GM21526 (cell line): ENCODE data around the gene TREH.

Experiments
- ATAC-seq: cut with Tn5 transposase; IDR thresholded peaks from one replicate; pipeline ENCODE4 v1.9.1; 2021; ENCODE audit warnings: moderate library complexity; ENCODE audit not compliant: unreplicated experiment, low FRiP score

The TREH gene

DNA sequence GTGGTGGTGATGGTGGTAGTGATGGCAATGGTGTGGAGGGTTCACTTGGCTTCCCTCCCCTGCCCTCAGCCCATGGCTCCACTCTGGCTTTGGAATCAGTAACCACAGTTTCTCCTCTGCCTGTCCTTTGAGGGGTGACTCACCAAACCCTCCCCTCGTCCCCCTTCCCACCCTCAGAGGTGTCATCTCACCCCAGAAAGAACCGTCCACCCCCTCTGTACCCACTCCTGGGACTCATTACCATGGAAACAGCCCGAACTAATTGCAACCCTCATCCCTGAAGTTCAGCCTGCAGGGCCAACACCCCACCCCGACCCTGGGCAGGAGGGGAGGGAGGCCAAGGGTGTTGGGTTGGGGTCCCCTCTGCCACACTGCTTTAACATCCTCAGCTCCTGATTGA lies 45.5 kb downstream of the TREH start:
- ATAC-seq, result no peak

DNA sequence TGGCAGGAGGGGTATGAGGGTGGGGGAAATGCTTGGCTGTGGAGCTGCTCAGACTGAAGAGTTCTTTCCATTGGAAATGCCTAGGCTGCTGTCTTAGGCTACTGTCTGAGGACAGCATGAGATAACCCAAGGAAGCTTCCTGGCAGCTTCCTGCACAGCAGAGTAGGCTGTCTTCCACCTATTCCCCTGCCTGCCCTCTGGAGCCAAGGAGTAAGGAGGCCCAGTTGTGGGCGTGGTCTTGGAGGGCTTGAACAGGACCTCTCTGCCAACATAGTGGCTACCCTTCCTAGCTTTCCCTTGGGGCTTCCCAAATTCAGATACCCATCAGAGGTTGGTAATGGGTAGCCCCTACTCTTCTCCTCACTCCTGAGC lies 46.1 kb downstream of the TREH start:
- ATAC-seq, result no peak

DNA sequence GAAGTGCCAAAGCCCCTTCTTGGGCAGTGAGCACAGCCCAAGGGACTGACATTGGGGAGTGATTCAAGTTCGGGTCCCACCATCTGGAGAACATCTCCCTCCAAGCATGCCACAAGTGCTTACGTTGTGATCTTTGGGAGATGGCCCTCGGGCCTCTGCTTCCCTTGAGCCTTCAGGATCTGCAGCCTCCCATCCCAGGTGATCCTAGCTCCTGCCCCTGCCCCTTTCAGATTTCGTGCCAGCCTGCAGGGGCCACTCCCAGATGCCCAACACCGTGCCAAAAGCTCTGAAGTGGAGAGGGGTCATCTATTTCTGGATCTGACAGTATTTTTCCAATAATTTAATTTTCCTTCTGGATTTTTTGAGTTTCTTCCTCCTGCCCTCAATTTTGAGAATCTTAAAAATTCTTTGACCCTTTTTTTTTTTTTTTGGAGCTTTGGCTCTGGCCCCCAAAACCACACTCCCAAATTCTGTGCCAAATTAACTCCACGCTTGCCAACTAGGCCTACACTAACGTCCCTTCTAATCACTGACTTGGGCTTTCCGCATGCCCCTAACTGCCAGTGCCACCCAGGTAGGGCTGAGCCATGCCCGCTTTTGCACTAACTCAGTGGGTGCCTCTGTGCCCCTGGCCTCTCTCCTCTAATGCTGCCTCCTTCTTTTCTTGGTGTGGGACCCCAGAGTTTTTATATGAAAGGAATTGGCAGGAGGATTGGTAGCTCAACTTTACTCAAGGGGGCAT lies 46.7 kb downstream of the TREH start:
- ATAC-seq, result no peak

DNA sequence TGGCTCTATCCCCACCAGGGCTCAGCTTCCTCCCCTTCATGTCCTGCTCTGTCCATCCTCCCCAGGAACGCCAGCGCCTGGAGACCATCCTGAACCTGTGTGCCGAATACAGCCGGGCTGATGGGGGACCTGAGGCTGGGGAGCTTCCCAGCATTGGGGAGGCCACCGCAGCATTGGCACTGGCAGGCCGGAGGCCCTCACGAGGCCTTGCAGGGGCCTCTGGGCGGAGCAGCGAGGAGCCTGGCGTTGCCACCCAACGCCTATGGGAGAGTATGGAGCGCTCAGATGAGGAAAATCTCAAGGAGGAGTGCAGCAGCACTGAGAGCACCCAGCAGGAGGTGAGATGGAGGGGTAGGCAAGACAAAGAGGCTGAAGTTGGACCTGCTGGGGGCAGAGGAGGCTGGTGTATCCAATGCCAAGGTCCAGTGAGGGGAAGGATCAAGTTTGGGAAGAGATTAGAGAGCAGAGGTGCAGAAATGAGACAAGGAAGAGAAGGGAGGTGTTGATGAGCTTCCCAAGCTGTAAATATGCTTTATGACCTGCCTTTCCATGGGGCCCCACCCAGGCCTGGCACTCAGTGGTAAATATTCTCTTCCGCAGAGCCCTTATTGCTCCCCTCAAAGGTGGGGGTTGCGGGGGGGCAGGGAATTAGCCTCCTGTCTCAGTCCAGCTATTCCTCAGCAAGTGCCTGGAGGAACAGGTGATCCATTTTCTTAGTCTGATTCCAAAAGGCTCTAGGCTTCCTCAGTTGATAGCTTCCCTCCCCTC lies 48.1 kb downstream of the TREH start:
- no peak for ATAC-seq

DNA sequence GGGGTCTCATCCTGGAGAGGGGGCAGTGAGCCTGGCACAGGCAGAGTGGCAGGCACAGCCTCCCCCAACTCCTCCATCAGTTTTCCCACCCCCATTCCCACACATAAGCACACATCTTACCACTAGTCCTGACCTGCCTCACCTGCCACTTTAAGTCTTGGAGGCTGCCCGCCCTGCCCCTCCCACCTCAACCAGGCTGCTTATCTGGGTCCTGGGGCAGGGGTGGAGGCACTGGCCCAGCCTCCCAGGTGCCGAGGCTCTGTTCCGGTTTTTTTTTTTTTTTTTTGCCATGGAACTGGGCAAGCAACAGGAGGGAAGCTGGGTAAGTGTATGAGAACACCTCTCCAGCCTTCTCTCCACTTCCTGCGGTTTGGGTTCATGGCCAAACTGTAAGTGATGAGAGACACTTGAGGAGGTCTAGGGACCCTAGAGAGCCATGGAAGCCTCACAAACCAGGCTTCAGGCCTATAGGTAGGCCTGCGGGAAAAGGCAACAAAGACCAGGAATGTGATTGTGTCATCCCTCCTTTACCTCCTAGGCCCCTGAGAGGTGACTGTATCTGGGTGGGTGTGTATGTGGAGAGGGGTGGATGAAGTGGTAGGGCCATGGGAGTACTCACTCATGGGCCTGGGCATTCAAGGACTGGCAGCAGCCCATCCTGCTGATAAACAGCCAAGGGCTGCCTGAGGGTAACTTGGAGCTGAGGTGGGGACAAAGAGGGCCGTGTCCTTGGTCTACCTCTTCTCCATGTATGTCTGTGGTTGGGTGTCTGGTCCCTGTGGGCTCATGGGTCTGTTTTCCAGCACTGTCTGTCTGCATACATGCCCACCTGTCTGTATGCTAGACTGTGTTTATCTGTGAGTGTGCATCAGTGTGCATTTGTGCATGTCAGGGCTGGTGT lies 49.4 kb downstream of the TREH start:
- no peak for ATAC-seq

DNA sequence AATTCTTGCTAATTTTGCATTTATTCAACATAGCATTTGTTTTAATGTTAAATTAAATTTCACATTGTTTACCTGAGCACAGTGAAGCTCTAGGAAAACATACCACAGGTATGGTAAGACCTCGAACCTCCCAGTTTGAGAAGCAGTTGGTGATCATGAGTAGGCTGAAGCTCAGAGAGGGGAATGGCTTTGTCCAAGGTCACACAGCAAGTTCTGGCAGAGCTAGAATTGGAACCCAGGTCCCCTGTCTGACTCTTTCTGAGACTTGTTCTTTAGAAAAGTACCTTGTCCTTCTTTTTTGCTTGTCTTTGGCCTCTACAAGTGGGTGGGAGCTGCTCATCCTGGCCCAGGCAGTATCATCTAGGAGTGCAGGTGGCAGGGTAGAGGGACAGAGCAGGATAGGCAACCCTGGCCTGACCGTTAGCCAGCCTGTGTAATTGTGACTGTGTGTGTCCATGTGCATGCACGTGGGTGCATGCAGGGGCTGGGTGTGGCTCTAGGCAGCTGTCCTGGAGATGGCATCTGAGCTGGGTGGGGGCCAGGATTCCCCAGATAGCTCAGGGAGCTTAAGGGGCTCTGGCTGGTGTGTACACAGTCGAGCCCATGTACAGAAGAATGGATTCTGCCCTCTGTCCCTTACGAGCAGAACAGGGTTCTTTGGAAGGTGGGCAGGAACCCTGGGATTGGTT lies 50.4 kb downstream of the TREH start:
- no peak for ATAC-seq

DNA sequence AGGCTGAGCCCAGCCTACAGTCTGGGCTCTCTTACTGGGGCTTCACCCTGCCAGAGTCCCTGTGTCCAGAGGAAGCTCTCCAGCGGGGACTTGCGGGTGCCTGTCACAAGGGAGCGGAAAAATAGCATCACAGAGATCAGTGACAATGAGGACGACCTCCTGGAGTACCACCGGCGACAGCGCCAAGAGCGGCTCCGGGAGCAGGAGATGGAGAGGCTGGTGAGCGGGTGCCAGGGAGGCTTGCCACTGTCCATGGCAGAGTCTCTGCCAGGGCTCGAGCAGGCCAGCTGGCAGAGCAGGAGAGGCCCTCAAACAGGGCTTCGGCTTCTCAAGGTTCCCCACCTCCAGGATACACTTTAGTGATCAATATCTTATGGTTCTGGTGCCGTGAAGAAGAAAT lies 51.0 kb downstream of the TREH start:
- no peak for ATAC-seq

DNA sequence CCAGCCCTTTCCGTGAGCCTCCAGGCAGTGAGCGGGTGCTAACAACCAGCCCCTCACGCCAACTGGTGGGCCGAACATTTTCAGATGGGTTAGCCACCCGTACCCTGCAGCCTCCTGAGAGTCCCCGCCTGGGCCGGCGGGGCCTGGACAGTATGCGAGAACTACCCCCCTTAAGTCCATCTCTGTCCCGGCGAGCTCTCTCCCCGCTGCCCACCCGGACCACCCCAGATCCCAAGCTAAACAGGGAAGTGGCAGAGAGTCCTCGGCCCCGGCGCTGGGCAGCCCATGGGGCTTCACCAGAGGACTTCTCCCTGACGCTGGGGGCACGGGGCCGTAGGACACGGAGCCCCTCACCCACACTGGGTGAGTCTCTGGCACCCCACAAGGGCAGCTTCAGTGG lies 51.4 kb downstream of the TREH start:
- no peak for ATAC-seq

DNA sequence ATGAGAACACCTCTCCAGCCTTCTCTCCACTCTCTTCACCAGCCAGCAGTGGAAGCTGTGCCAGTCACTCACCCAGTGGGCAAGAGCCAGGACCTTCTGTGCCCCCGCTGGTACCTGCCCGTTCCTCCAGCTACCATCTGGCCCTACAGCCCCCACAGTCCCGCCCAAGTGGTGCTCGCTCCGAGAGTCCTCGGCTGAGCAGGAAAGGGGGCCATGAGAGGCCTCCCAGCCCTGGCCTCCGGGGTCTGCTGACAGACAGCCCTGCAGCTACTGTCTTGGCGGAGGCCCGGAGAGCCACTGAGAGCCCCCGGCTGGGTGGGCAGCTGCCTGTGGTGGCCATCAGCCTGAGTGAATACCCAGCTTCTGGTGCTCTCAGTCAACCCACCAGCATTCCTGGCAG lies 51.9 kb downstream of the TREH start:
- ATAC-seq, result no peak

DNA sequence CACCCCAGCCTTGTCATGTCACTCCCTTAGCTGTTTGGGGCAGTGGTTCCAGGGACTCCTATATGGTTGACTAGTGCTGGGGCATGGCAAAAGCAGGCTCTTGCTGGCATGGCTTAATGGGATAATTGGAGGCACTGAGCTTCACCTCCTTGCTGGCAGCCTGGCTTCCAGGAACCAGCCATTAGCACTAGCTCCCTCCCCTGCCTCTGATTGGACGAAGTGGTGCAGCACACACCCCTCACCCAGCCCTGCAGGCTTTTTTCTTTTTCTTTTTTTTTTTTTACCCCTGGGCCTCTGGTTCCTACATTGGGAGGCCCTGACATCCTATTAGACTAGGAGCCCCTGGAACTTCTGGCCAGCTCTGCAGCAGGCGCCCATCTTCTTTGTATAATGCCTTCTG lies 53.5 kb downstream of the TREH start:
- no peak for ATAC-seq

DNA sequence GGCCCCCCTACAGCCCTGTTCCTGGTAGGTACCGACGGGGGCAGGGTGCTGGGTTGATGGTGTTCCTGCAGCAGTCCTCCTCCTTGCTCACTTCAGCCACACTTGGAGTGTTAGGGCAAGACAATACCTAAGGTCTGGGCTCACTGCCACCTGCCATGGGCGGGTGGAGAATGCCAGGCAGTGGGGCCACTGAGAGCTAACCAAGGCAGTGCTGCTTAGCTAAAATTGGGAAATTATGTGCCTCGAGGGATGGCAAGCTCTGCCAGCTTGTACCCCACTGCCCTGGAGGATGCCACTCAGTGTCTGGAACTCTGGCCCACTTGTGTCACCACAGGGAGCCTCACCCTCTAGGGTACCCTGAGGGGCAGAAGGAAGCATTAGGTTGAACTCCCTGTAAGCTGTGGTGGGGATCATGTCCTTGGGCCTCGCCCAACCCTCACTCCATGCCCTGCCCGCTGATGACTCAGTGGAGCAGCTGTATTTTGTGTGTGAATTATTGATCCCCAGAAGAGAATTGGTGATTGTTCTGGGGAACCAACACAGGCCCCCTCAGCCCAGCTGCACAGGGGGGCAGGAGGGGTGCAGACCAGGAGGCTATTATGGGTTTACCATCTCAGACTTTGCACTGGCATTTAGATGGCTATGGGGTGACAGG lies 54.3 kb downstream of the TREH start:
- ATAC-seq, result no peak

DNA sequence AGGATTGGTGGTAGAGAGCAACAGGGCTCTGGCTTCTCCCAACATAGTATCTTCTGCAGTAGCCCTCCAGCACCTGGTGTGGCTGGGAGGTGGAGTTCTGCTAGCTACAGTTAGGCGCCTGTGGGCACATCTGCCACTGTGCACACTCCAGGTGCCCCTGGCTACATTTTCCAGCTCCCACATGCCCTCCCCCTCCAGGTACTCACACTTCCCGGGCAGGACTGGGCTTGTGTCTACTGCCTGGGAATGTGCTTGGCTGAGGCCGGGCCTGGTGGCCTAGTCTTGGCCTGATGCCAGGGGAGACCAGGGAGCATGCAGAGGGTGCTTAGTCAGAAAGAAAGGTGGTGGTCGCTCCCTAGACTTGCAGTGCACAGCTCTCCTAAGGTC lies 56.2 kb downstream of the TREH start:
- ATAC-seq, result no peak

DNA sequence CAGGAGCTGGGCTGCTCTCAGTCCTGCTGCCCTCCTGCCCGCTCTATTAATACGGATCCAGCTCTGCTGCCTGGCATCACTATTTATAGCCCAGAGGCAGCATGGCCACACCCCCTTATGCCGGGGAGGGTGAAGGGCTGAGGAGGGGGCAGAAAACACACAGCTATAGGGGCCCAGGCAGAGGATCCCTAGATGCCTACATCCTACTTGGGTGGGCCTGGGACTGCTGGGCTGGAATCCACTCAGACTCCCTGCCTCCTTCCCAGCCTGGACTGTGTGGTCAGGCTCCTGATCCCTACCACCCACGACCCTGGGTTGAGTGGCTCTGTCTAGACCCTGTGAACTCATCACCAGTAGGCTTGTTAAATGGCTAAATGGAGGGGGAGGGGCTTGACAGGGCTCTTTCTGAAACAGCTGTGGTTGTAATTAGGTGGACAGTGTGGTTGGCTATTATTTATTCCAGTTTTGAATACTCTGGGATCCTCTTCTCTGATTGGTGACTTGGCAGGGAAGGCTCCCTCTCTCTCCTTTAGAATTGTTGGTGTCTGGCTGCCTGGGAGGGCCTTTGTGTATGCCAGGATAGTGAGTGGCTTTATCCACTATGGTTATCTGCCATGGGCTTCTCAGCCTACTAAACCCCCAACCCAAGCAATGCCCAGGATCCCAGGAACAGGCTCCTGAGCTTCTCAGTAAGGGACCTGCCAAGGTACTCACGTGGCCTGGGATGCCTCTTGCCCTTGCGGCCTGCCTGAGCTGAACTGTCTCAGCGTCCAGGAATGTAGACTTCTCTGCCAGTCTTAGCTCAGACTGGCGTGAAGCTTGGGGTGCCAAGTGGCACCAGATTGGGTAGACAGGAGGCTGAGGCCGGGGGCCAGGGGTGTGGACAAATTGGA lies 56.8 kb downstream of the TREH start:
- no peak for ATAC-seq

DNA sequence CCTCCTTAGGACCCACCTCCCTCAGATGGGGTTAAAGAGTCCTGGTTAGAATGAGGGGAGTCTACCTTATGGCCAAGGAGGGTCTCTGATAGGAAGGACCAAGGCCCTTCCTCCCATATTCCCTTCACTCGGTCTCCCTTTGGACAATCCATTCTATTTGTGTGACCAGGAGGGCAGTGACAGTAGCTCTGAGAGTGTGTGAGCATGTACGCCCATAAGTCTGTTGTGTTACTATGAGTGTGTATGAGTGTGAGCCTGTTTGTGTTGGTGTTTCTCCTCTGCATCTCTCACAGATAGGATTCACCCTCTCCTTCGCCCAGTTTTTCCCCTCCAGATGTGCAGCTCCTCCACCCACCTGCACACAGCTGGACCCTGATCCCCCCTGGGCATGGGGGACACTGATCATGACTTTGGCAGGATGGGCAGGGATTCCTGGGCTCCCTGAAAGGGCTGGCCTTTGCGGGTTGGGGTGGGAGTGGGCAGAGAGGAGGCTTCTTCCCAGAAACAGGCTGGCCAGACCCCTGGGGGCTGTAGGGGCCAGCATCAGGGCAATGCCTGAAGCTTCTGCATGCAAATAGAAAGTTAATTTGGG lies 57.6 kb downstream of the TREH start:
- no peak for ATAC-seq

DNA sequence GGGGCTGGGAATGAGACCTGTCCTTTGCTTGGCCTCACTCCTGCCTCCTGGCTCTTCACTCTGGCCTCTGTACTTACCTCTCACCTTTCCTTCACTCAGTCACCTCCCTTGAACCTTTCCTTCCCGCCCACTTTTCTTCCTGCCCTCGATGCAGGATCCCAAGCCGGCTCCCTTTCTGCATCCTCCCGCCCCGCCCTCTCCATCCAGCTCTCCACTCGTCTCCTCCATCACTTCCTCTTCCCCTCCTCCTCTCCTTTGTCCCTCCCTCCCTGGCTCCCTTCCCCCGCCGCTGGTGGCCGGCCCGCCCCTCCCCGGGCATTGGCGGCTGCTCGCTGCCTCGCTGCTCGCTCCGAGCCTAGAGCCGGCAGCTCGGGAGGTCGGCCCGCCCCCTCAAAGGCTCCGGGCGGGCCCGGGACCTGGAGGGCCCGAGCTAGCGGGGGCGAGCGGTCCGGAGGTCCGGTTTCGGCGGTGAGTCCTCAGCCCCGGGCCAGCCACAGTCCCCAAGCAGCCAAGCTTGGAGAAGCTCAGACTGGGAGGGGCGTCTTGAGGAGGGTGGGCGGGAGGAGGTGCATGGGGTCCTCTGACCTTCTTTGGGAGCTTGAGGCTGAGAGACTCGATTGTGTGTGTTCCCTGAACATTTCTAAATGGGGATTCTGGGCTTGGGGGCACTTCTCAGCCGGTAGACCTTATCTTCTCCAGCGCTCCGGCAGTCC lies 58.2 kb downstream of the TREH start:
- no peak for ATAC-seq

DNA sequence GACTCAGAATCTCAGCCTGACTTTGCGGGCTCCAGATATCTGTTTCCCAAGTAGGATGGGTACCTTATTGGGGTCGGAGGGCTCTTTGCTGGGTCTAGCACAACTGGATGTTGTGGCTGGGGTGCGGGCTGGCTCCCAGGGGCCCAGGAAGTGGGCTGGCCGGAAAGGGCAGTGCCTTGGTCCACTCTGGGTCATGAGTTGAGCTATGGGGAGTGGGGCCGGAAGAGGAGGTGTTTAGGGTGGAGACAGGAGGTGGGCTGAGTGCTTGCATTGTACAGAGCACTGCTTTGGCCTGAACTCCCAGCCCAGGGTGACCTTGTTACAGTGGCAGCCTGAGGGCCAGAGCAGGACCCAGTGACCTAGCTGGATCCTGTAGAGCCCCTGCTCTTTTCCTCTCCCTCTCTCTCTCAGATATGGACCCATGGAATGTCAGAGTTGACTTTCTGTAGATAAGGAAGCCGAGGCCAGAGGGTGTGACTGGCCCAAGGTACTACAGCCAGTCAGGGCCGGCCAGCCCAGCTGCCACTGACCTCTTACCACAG lies 58.9 kb downstream of the TREH start:
- no peak for ATAC-seq

DNA sequence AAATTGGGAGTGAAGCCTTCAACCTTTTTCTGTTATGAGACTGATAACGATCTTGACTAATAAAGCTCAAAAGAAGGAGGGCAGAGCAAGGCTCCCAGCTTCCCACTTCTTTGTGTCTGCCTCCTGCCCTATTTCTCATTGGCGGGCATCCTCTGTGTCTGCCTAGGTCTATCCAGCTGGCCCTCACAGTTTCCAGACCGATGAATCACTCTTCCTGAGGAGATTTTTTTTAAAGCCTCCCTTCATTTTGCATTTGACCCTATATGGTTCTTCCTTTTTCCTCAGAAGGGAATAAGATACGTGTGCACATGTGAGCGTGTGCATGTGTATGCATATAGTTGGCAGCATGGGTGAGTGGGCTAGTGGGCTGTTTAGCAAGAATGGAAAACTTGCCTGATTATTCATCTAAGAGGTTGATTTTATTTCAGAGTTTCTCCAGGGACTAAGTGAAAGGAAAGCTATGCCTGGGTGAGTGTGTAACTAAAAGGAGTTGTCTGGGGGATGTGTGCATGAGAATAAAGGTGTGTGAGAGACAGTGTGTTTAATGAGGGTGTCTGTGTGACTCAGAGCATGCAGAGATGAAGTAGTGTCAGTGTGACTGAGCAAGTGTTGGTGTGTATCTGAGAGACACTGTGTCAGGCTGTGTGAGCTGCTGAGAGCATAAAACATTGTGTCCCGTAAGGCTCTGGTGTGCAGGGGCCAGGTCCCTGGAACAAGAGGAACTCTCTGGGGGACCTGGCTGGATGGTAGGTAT lies 59.8 kb downstream of the TREH start:
- no peak for ATAC-seq
